ENCODE measurements around the gene STRIT1.

Gene STRIT1

DNA sequence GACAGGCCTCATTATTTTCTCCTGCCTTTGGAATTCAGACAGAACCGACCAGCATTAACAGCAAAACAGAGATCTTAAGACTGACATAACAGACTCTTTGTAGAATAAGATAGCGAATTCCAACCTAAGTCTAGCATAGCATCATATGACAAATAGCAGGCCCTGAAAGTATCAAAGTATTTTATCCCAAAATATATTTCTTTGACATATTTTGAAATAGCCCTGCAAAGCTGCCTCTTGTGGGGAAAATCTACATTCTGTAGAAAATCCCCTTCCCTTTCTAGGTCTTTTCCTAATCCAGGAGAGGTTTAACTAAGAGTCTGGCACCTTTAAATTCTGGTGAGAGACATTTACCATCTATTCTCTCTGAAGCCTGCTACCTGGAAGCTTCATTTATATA, 34.4 kb upstream of the STRIT1 start:
- H3K4me1 ChIP-seq (ENCODE audit: control insufficient read depth, insufficient read depth, low read length) = 0 out of 2 replicates have a peak, but pooled peaks cover 5% of the 10 kb centered on the region
- no peak overlapping the region for H3K27ac ChIP-seq (ENCODE audit: low read depth, low read length)
- H3K27me3 ChIP-seq (ENCODE audit: control insufficient read depth, insufficient read depth, low read length) = no peaks in the 10 kb centered on the region
- no peak overlapping the region for H3K4me3 ChIP-seq (ENCODE audit: low read depth, low read length)
- no peak overlapping the region for H3K9ac ChIP-seq (ENCODE audit: low read depth, low read length)
- no peaks in the 10 kb centered on the region for H3K36me3 ChIP-seq (ENCODE audit: control insufficient read depth, insufficient read depth, low read length)
- H3K9me3 ChIP-seq (ENCODE audit: control insufficient read depth, insufficient read depth, low read length) = no peaks in the 10 kb centered on the region

DNA sequence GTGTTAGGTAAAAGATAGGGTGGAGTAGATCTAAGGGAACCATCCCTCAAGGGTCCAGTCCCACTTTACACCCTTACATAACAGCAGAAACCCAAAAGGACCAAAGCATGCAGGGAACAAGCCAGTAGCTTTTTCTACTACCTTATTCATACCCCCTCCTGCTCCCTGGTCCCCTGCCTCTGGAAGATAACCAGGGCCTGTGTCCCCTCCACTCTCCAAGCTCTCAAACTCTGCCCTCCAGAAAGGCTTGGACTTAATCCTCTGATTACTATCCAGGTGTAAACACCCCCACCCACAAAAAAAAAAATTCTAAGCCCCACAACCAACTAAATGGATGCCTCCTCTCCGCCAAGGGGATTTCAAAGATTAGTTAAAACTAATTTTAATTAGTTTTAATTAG, 33.9 kb upstream of the STRIT1 start:
- Histone ChIP-seq H3K4me1 (ENCODE audit: control insufficient read depth, insufficient read depth, low read length) (0 out of 2 replicates have a peak, but pooled peaks cover 5% of the 10 kb centered on the region), H3K9ac (ENCODE audit: low read depth, low read length) (no peak overlapping the region), H3K27me3 (ENCODE audit: control insufficient read depth, insufficient read depth, low read length) (no peaks in the 10 kb centered on the region), H3K4me3 (ENCODE audit: low read depth, low read length) (no peak overlapping the region), H3K9me3 (ENCODE audit: control insufficient read depth, insufficient read depth, low read length) (no peaks in the 10 kb centered on the region), H3K27ac (ENCODE audit: low read depth, low read length) (no peak overlapping the region), H3K36me3 (ENCODE audit: control insufficient read depth, insufficient read depth, low read length) (no peaks in the 10 kb centered on the region)

DNA sequence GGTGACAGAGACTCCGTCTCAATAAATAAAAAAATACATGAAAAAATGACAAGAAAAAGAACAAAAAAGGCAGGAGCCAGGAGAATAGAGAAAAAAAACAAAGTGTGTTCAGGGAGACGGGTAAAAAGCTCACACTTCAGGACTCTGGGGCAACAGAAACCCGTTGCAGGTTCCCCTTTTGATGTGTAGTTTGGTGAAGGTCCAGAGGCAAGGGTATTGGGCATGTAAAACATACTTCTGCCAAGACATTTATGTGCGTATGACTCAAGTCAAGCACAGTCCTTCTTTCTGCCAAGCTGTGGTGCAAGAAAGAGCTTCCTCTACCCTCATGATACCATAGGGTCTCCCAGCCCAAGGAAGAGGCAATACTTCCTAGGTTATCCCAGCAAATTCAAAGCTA, 33.4 kb upstream of the STRIT1 start:
- Histone ChIP-seq H3K36me3 (ENCODE audit: control insufficient read depth, insufficient read depth, low read length) (no peaks in the 10 kb centered on the region), H3K4me3 (ENCODE audit: low read depth, low read length) (no peak overlapping the region), H3K9ac (ENCODE audit: low read depth, low read length) (no peak overlapping the region), H3K27me3 (ENCODE audit: control insufficient read depth, insufficient read depth, low read length) (no peaks in the 10 kb centered on the region), H3K9me3 (ENCODE audit: control insufficient read depth, insufficient read depth, low read length) (no peaks in the 10 kb centered on the region), H3K27ac (ENCODE audit: low read depth, low read length) (no peak overlapping the region), H3K4me1 (ENCODE audit: control insufficient read depth, insufficient read depth, low read length) (0 out of 2 replicates have a peak, but pooled peaks cover 5% of the 10 kb centered on the region)

DNA sequence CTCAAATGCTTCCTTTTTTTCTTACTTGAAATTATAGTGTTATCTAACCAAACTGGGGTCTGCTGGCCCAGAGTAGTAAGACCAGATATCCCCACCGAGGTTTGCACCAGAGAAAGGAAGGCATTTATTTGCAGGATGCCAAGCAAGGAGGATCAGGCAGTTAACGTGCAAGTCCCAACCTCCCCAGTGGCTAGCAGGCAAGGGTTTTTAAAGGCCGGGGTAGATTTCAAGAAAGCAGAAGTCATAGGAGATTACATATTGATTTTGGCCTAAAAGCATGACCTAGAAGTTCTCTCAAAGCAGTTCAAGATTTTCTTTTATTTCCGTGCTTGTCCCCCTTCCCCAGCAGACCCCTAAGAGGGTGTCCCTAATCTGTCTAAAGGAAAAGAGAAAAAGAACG, 32.8 kb upstream of the STRIT1 start:
- no peak overlapping the region for H3K27ac ChIP-seq (ENCODE audit: low read depth, low read length)
- H3K4me3 ChIP-seq (ENCODE audit: low read depth, low read length) = no peak overlapping the region
- no peaks in the 10 kb centered on the region for H3K9me3 ChIP-seq (ENCODE audit: control insufficient read depth, insufficient read depth, low read length)
- no peaks in the 10 kb centered on the region for H3K27me3 ChIP-seq (ENCODE audit: control insufficient read depth, insufficient read depth, low read length)
- no peaks in the 10 kb centered on the region for H3K36me3 ChIP-seq (ENCODE audit: control insufficient read depth, insufficient read depth, low read length)
- H3K9ac ChIP-seq (ENCODE audit: low read depth, low read length) = no peak overlapping the region
- 0 out of 2 replicates have a peak, but pooled peaks cover 5% of the 10 kb centered on the region for H3K4me1 ChIP-seq (ENCODE audit: control insufficient read depth, insufficient read depth, low read length)

DNA sequence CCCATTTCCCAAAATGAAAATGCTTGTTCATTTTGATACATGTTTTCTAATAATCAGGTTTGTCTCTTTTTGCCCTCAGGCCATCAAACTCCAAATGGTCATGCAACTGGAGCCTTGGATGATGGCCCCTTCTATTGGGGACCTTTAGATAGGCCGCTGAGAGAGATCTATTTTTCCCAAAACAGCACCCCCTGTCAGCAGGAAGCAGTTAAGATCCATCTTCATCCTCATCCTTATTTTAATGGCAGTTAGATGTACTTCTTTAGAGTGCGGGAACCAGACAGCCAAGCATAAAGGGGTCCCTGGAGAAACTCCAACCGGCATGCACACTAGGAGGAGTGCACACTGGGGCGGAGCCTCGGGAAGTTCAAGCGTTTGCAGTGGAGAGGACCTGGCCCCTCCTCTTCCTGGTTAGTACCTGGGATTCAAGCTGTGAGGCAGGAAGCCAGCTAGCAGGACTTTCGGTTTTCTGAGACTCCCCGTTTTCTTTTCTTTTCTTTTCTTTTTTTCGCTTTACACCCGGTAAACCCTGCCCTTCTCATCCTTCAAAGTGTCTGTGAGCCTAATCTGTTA, 31.9 kb upstream of the STRIT1 start:
- Histone ChIP-seq H3K9ac (ENCODE audit: low read depth, low read length) (no peak overlapping the region), H3K9me3 (ENCODE audit: control insufficient read depth, insufficient read depth, low read length) (no peaks in the 10 kb centered on the region), H3K4me1 (ENCODE audit: control insufficient read depth, insufficient read depth, low read length) (0 out of 2 replicates have a peak, but pooled peaks cover 5% of the 10 kb centered on the region), H3K27ac (ENCODE audit: low read depth, low read length) (no peak overlapping the region), H3K36me3 (ENCODE audit: control insufficient read depth, insufficient read depth, low read length) (no peaks in the 10 kb centered on the region), H3K27me3 (ENCODE audit: control insufficient read depth, insufficient read depth, low read length) (no peaks in the 10 kb centered on the region), H3K4me3 (ENCODE audit: low read depth, low read length) (no peak overlapping the region)

DNA sequence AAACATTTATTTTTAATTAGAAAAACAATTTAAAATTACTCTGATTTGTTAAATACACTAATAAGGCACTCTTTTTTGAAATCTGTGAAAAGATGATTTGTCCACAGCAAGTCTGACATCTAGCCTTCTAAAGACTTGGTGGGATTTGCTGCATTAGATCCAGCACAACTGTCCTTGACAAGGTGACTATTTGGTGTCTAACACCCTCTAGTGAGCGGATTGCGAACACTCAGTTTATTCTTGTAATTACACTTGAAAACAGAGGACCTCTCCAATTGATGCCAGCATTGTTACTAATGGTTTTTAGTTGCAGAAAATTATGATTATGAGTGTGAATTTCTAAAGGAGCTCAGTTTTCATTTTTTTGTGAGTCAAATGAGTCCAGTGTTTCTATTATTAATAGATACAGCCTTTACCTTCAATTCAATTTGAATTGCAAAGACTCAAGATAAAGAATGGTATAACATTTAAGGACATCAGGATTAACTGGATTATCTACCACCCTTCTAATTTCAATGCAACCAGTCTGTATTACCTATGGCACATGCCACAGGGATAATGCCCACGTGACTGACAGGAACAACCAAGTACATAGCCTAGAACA, 29.7 kb upstream of the STRIT1 start:
- no peak overlapping the region for H3K9ac ChIP-seq (ENCODE audit: low read depth, low read length)
- H3K9me3 ChIP-seq (ENCODE audit: control insufficient read depth, insufficient read depth, low read length) = no peaks in the 10 kb centered on the region
- 0 out of 2 replicates have a peak, but pooled peaks cover 5% of the 10 kb centered on the region for H3K4me1 ChIP-seq (ENCODE audit: control insufficient read depth, insufficient read depth, low read length)
- H3K36me3 ChIP-seq (ENCODE audit: control insufficient read depth, insufficient read depth, low read length) = no peaks in the 10 kb centered on the region
- H3K27ac ChIP-seq (ENCODE audit: low read depth, low read length) = no peak overlapping the region
- H3K27me3 ChIP-seq (ENCODE audit: control insufficient read depth, insufficient read depth, low read length) = no peaks in the 10 kb centered on the region
- H3K4me3 ChIP-seq (ENCODE audit: low read depth, low read length) = no peak overlapping the region

DNA sequence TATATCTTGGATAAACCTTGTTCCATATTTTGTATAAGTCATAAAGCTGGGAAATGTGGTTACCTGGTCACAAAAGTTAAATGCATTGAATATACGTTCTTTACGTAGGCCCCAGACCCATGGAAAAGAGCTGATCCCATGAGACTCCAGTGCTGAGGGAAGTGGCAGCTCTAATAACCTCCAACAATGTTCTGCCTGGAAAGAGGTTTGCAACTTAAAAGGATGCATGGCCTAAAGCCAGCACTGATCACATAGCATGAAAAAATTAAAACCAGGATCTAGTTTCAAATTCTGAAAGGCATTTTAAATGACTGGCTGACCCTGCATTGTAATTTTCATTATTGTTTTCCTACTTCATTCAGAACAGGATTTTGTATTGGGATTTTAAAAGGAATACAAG, 27.9 kb upstream of the STRIT1 start:
- Histone ChIP-seq H3K9me3 (ENCODE audit: control insufficient read depth, insufficient read depth, low read length) (no peaks in the 10 kb centered on the region), H3K36me3 (ENCODE audit: control insufficient read depth, insufficient read depth, low read length) (no peaks in the 10 kb centered on the region), H3K4me1 (ENCODE audit: control insufficient read depth, insufficient read depth, low read length) (no peaks in the 10 kb centered on the region), H3K4me3 (ENCODE audit: low read depth, low read length) (no peak overlapping the region), H3K27ac (ENCODE audit: low read depth, low read length) (no peak overlapping the region), H3K27me3 (ENCODE audit: control insufficient read depth, insufficient read depth, low read length) (no peaks in the 10 kb centered on the region), H3K9ac (ENCODE audit: low read depth, low read length) (no peak overlapping the region)

DNA sequence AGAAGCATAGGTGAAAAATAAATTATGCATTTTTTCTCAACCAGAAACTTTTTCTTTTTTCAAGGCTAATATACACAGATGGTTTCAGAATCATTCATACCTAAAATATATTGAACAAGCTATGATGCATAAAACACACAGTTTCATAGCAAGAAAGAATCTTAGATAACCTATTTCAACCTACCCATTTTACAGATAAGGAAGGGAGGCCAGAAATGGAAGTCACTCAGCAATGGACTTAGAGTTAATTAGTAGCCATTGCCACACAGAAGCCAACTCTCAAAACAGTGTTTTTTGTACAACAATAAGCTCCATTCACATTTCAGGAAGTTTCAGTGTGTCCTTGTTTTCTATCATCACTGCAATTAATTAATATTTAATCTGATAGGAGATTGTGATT, 27.5 kb upstream of the STRIT1 start:
- no peaks in the 10 kb centered on the region for H3K27me3 ChIP-seq (ENCODE audit: control insufficient read depth, insufficient read depth, low read length)
- no peaks in the 10 kb centered on the region for H3K9me3 ChIP-seq (ENCODE audit: control insufficient read depth, insufficient read depth, low read length)
- H3K4me1 ChIP-seq (ENCODE audit: control insufficient read depth, insufficient read depth, low read length) = no peaks in the 10 kb centered on the region
- H3K4me3 ChIP-seq (ENCODE audit: low read depth, low read length) = no peak overlapping the region
- no peak overlapping the region for H3K27ac ChIP-seq (ENCODE audit: low read depth, low read length)
- H3K36me3 ChIP-seq (ENCODE audit: control insufficient read depth, insufficient read depth, low read length) = no peaks in the 10 kb centered on the region
- H3K9ac ChIP-seq (ENCODE audit: low read depth, low read length) = no peak overlapping the region

DNA sequence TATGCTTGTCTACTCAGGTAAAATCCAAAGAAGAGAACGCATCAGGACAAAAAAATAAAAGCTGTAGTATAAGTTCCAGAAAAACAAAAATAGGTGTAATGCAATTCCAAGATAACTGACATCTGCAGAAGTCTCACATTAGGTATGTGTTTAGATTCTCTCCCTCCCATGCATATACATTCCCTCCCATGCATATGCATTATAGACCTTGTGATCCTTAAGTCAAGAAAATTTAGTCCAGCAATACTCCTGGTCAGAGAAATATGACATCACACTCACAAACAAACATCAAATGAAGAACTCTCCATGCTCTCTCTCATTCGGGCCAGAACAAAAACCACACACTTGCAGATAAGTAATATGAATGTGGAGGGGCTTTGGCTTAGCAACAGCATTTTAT, 25.3 kb upstream of the STRIT1 start:
- Histone ChIP-seq H3K4me3 (ENCODE audit: low read depth, low read length) (no peak overlapping the region), H3K9ac (ENCODE audit: low read depth, low read length) (no peak overlapping the region), H3K4me1 (ENCODE audit: control insufficient read depth, insufficient read depth, low read length) (no peaks in the 10 kb centered on the region), H3K27me3 (ENCODE audit: control insufficient read depth, insufficient read depth, low read length) (no peaks in the 10 kb centered on the region), H3K36me3 (ENCODE audit: control insufficient read depth, insufficient read depth, low read length) (no peaks in the 10 kb centered on the region), H3K9me3 (ENCODE audit: control insufficient read depth, insufficient read depth, low read length) (no peaks in the 10 kb centered on the region), H3K27ac (ENCODE audit: low read depth, low read length) (no peak overlapping the region)

DNA sequence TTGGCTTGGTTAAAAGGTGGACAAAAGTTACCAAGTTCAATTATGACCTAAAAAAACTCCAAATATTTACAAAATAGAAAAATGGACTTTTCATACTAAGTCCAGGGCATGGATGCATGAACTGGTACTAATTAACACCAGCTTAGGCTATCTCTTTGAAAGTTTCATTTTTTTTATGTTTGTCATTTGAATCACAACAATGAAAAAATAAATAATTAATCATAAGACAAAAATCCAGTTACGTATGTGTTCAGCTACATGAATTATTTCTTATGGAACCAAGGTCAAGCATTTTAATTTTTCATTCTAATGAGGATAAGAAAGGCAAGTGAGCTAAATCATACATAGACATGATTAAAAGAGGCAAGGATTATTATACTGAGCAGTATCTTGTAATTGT, 23.7 kb upstream of the STRIT1 start:
- Histone ChIP-seq H3K36me3 (ENCODE audit: control insufficient read depth, insufficient read depth, low read length) (no peaks in the 10 kb centered on the region), H3K27me3 (ENCODE audit: control insufficient read depth, insufficient read depth, low read length) (no peaks in the 10 kb centered on the region), H3K4me1 (ENCODE audit: control insufficient read depth, insufficient read depth, low read length) (peaks cover 5% of the 10 kb centered on the region), H3K9me3 (ENCODE audit: control insufficient read depth, insufficient read depth, low read length) (no peaks in the 10 kb centered on the region), H3K4me3 (ENCODE audit: low read depth, low read length) (no peak overlapping the region), H3K9ac (ENCODE audit: low read depth, low read length) (no peak overlapping the region), H3K27ac (ENCODE audit: low read depth, low read length) (no peak overlapping the region)

DNA sequence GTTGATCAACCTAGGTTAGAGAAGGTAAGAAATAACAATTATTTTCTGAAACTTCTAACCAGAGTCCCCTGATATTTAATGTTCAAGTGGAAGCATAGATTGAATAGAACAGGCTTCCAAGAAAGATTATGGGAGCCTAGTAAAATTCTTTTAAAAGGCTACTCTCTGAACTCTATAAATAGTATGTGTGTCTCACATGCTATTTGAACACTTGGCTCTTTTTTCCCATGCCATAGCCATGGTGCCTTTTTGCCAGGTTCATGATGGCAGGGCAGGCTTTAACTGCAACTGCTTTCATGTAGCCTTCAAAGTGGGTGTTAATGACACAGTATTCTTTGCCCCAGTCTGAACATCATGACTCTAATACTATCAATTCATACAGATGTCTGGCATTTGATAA, 22.9 kb upstream of the STRIT1 start:
- Histone ChIP-seq H3K27me3 (ENCODE audit: control insufficient read depth, insufficient read depth, low read length) (no peaks in the 10 kb centered on the region), H3K9ac (ENCODE audit: low read depth, low read length) (no peak overlapping the region), H3K4me1 (ENCODE audit: control insufficient read depth, insufficient read depth, low read length) (peaks cover 5% of the 10 kb centered on the region), H3K27ac (ENCODE audit: low read depth, low read length) (no peak overlapping the region), H3K9me3 (ENCODE audit: control insufficient read depth, insufficient read depth, low read length) (no peaks in the 10 kb centered on the region), H3K4me3 (ENCODE audit: low read depth, low read length) (no peak overlapping the region), H3K36me3 (ENCODE audit: control insufficient read depth, insufficient read depth, low read length) (no peaks in the 10 kb centered on the region)

Measured in HUES48 (cell line).